ENCODE data around the gene UGT2B10. TPM values are rescaled to one million over a fixed set of nuclear protein-coding genes. Genes with fewer than 3 reads are reported as not detected.
A peak's percentile ranks its signal among the peaks of the same experiment; 100 is the strongest.

UGT2B10 gene
- total and polyA plus RNA-seq, 2 of the 13 experiments (the other 11 are each of a cell fraction or from before 2014, with no cell fraction given) = 107 to 148 TPM

GRCh38 chr4:68864438-68865187, 48.8 kb downstream of the UGT2B10 start (continued):
- TF ChIP-seq ZNF704 (CRISPR knock-in tag; IDR thresholded peaks at IDR 0.05; ENCODE audit: borderline replicate concordance) (peak; percentile 50; the same call in 1 of the 2 replicates), ZNF12 (CRISPR knock-in tag; IDR thresholded peaks at IDR 0.05) (peak; percentile 8; the same call in 1 of the 2 replicates), ZFX (CRISPR knock-in tag; IDR thresholded peaks at IDR 0.05; ENCODE audit: low read depth) (0 out of 2 replicates have a peak, but pooled peaks have one; percentile 25), ZNF580 (CRISPR knock-in tag; IDR thresholded peaks at IDR 0.05; ENCODE audit: borderline replicate concordance, low read depth) (peak; percentile 49; the same call in 1 of the 2 replicates), HINFP (CRISPR knock-in tag; IDR thresholded peaks at IDR 0.05; ENCODE audit: low read depth) (0 out of 2 replicates have a peak, but pooled peaks have one; percentile 36), IKZF5 (CRISPR knock-in tag; IDR thresholded peaks at IDR 0.05) (peak; percentile 45; the same call in 1 of the 2 replicates), KDM6A (CRISPR knock-in tag; IDR thresholded peaks at IDR 0.05; ENCODE audit: low read depth) (peak; percentile 58), ZNF670 (CRISPR knock-in tag; IDR thresholded peaks at IDR 0.05; ENCODE audit: borderline replicate concordance) (0 out of 2 replicates have a peak, but pooled peaks have one; percentile 14), ZNF710 (CRISPR knock-in tag; IDR thresholded peaks at IDR 0.05; ENCODE audit: borderline replicate concordance) (peak; percentile 60; the same call in 1 of the 2 replicates), RBFOX2 (IDR thresholded peaks at IDR 0.05; ENCODE audit: low read depth, low read length) (peak; percentile 75), ARNTL (CRISPR knock-in tag; IDR thresholded peaks at IDR 0.05) (0 out of 2 replicates have a peak, but pooled peaks have one; percentile 32)
- TF ChIP-seq, protein P1, sequence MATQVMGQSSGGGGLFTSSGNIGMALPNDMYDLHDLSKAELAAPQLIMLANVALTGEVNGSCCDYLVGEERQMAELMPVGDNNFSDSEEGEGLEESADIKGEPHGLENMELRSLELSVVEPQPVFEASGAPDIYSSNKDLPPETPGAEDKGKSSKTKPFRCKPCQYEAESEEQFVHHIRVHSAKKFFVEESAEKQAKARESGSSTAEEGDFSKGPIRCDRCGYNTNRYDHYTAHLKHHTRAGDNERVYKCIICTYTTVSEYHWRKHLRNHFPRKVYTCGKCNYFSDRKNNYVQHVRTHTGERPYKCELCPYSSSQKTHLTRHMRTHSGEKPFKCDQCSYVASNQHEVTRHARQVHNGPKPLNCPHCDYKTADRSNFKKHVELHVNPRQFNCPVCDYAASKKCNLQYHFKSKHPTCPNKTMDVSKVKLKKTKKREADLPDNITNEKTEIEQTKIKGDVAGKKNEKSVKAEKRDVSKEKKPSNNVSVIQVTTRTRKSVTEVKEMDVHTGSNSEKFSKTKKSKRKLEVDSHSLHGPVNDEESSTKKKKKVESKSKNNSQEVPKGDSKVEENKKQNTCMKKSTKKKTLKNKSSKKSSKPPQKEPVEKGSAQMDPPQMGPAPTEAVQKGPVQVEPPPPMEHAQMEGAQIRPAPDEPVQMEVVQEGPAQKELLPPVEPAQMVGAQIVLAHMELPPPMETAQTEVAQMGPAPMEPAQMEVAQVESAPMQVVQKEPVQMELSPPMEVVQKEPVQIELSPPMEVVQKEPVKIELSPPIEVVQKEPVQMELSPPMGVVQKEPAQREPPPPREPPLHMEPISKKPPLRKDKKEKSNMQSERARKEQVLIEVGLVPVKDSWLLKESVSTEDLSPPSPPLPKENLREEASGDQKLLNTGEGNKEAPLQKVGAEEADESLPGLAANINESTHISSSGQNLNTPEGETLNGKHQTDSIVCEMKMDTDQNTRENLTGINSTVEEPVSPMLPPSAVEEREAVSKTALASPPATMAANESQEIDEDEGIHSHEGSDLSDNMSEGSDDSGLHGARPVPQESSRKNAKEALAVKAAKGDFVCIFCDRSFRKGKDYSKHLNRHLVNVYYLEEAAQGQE (IDR thresholded peaks at IDR 0.05; ENCODE audit: borderline replicate concordance in 1 of 2, low read depth in 1 of 2, low read length in 2 of 2) = 0 out of 4 replicates have a peak, but pooled peaks of 1 of the 2 experiments have one; percentile 8
- TF ChIP-seq, protein P2, sequence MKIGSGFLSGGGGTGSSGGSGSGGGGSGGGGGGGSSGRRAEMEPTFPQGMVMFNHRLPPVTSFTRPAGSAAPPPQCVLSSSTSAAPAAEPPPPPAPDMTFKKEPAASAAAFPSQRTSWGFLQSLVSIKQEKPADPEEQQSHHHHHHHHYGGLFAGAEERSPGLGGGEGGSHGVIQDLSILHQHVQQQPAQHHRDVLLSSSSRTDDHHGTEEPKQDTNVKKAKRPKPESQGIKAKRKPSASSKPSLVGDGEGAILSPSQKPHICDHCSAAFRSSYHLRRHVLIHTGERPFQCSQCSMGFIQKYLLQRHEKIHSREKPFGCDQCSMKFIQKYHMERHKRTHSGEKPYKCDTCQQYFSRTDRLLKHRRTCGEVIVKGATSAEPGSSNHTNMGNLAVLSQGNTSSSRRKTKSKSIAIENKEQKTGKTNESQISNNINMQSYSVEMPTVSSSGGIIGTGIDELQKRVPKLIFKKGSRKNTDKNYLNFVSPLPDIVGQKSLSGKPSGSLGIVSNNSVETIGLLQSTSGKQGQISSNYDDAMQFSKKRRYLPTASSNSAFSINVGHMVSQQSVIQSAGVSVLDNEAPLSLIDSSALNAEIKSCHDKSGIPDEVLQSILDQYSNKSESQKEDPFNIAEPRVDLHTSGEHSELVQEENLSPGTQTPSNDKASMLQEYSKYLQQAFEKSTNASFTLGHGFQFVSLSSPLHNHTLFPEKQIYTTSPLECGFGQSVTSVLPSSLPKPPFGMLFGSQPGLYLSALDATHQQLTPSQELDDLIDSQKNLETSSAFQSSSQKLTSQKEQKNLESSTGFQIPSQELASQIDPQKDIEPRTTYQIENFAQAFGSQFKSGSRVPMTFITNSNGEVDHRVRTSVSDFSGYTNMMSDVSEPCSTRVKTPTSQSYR (CRISPR knock-in tag; IDR thresholded peaks at IDR 0.05; ENCODE audit: borderline replicate concordance) = no peak
